ENCODE measurements around the gene SETD1B. TPM values are rescaled to one million over a fixed set of nuclear protein-coding genes. Genes with fewer than 3 reads are reported as not detected.
"Not testable (repeated sequence)": the region's sequence is repeated elsewhere in the genome, so short reads cannot be mapped to it uniquely, and the experiment has no call there.

Gene SETD1B
- 3.3 and 4.6 TPM in 2 replicates for polyA plus RNA-seq (2014; cell fraction: cytosol; rRNA removed)
- 3.4 and 6.6 TPM in 2 replicates for polyA plus RNA-seq (2014; cell fraction: nucleus; rRNA removed)

GRCh38 chr12:121803861-121804416 lies at the start of gene SETD1B:
Gene SETD1B (plus strand): TSS chr12:121804009. CDS start chr12:121804738, 729 bp downstream.
- DNase-seq (ENCODE audit: low spot score): peak; percentile 75

GRCh38 chr12:121754836-121755235 lies 49.0 kb upstream of the SETD1B start:
- no peak for DNase-seq (ENCODE audit: low spot score)

GRCh38 chr12:121755591-121755990 lies 48.2 kb upstream of the SETD1B start:
- DNase-seq (ENCODE audit: low spot score): no peak

GRCh38 chr12:121758536-121758935 lies 45.3 kb upstream of the SETD1B start:
- not testable (repeated sequence) for DNase-seq (ENCODE audit: low spot score)

GRCh38 chr12:121762269-121762668 lies 41.5 kb upstream of the SETD1B start:
- DNase-seq (ENCODE audit: low spot score): no peak

- no peak for DNase-seq (ENCODE audit: low spot score)
These were observed 39.0 kb upstream of the SETD1B start for GRCh38 chr12:121764808-121765207.

- DNase-seq (ENCODE audit: low spot score): no peak
These were observed 38.2 kb upstream of the SETD1B start for GRCh38 chr12:121765573-121765972.

- DNase-seq (ENCODE audit: low spot score): no peak
These were observed 37.3 kb upstream of the SETD1B start for GRCh38 chr12:121766290-121767039.

- DNase-seq (ENCODE audit: low spot score): no peak
These were observed 36.2 kb upstream of the SETD1B start for GRCh38 chr12:121767525-121768016.

GRCh38 chr12:121769297-121769830 lies 34.4 kb upstream of the SETD1B start:
- DNase-seq (ENCODE audit: low spot score): no peak

GRCh38 chr12:121769831-121770301 lies 33.9 kb upstream of the SETD1B start:
- no peak for DNase-seq (ENCODE audit: low spot score)

GRCh38 chr12:121770388-121770787 lies 33.4 kb upstream of the SETD1B start:
- no peak for DNase-seq (ENCODE audit: low spot score)

GRCh38 chr12:121770813-121771625 lies 32.8 kb upstream of the SETD1B start:
- DNase-seq (ENCODE audit: low spot score): no peak

GRCh38 chr12:121773011-121773777 lies 30.6 kb upstream of the SETD1B start:
- DNase-seq (ENCODE audit: low spot score): peak; percentile 70

- no peak for DNase-seq (ENCODE audit: low spot score)
These were observed 28.8 kb upstream of the SETD1B start for GRCh38 chr12:121774968-121775474.

- no peak for DNase-seq (ENCODE audit: low spot score)
These were observed 28.3 kb upstream of the SETD1B start for GRCh38 chr12:121775501-121775900.

GRCh38 chr12:121776190-121777098 lies 27.4 kb upstream of the SETD1B start:
- peak; percentile 70 for DNase-seq (ENCODE audit: low spot score)

- no peak for DNase-seq (ENCODE audit: low spot score)
These were observed 25.0 kb upstream of the SETD1B start for GRCh38 chr12:121778567-121779421.

Data from SK-N-DZ (cell line).